SU-DHL-6 (cell line): ENCODE measurements around the gene MAP2K7.
A peak's percentile ranks its signal among the peaks of the same experiment; 100 is the strongest.

Source experiments
- H2AFZ ChIP-seq: fragments of 200-600 bp; sonication (generic); 2 replicates; pipeline ENCODE4 v1.6.1; 2014; ENCODE audit warnings: low read depth, mild to moderate bottlenecking, moderate library complexity, mixed read lengths, antibody characterized with exemption, low read length; ENCODE audit not compliant: severe bottlenecking
- H3F3A ChIP-seq: fragments of 200-600 bp; shearing (Covaris generic); 2 replicates; pipeline ENCODE4 v1.6.0; 2016; ENCODE audit warnings: antibody characterized with exemption, mild to moderate bottlenecking; ENCODE audit not compliant: insufficient read depth
- H3K27ac ChIP-seq: fragments of 200-600 bp; sonication (generic); 2 replicates; pipeline ENCODE4 v1.5.1; 2016; ENCODE audit warnings: low read depth, mild to moderate bottlenecking, low read length, moderate library complexity, mixed read lengths
- H3K27me3 ChIP-seq: fragments of 200-600 bp; sonication (generic), shearing (Covaris generic); 2 replicates; pipeline ENCODE4 v1.6.0; 2014; ENCODE audit warnings: mild to moderate bottlenecking, low read length
- H3K36me3 ChIP-seq: fragments of 200-600 bp; sonication (generic); 2 replicates; pipeline ENCODE4 v1.6.1; 2014; ENCODE audit warnings: mild to moderate bottlenecking, low read length, mixed read lengths
- H3K4me2 ChIP-seq: fragments of 300-600, 200-600 bp; shearing (Covaris generic), sonication (generic); 2 replicates; pipeline ENCODE4 v1.6.0; 2014; ENCODE audit warnings: low read length, low read depth, mild to moderate bottlenecking; ENCODE audit not compliant: poor library complexity, severe bottlenecking
- H3K4me3 ChIP-seq: fragments of 200-600 bp; sonication (generic); 2 replicates; pipeline ENCODE4 v1.5.1; 2014; ENCODE audit warnings: antibody characterized with exemption, low read length, mild to moderate bottlenecking, mixed read lengths; ENCODE audit not compliant: insufficient read depth, poor library complexity, severe bottlenecking
- H3K79me2 ChIP-seq: fragments of 200-600 bp; sonication (generic); 2 replicates; pipeline ENCODE4 v1.6.1; 2014; ENCODE audit warnings: mild to moderate bottlenecking, low read length, moderate library complexity; ENCODE audit not compliant: insufficient read depth
- H3K9ac ChIP-seq: fragments of 200-600 bp; sonication (generic); 2 replicates; pipeline ENCODE4 v1.7.0; 2014; ENCODE audit warnings: mild to moderate bottlenecking, low read length
- H3K9me2 ChIP-seq: fragments of 200-600 bp; sonication (generic); replicated peaks from 2 replicates; pipeline ENCODE4 v1.6.1; 2014; ENCODE audit warnings: low read length; ENCODE audit not compliant: insufficient read depth
- H3K9me3 ChIP-seq: fragments of 200-600 bp; sonication (generic); 2 replicates; pipeline ENCODE4 v1.6.1; 2014; ENCODE audit warnings: low read length, mixed read lengths; ENCODE audit not compliant: insufficient read depth
- H4K20me1 ChIP-seq: fragments of 200-600 bp; sonication (generic); 2 replicates; pipeline ENCODE4 v1.6.1; 2014; ENCODE audit warnings: low read depth, mild to moderate bottlenecking, antibody characterized with exemption, low read length, moderate library complexity, mixed read lengths
- CTCF ChIP-seq: fragments of 200-600 bp; sonication (generic); IDR thresholded peaks from one replicate; pipeline ENCODE4 v1.5.1; 2017; ENCODE audit warnings: antibody characterized with exemption, mild to moderate bottlenecking, low read length, moderate library complexity; ENCODE audit not compliant: insufficient read depth, poor library complexity, severe bottlenecking
- EZH2phosphoT487 ChIP-seq: fragments of 200-600 bp; sonication (generic), shearing (Covaris generic); conservative IDR thresholded peaks from 2 replicates; pipeline ENCODE4 v1.6.1; 2018; ENCODE audit warnings: mild to moderate bottlenecking, antibody characterized with exemption, low read length, moderate library complexity, mixed read lengths

The MAP2K7 gene

GRCh38 chr19:7871437-7872305, 32.0 kb upstream of the MAP2K7 start:
- no peak overlapping the region for H3K9ac ChIP-seq

GRCh38 chr19:7872306-7873204, 31.1 kb upstream of the MAP2K7 start:
- TF ChIP-seq EZH2phosphoT487 (no peak), CTCF (no peak)
- Histone ChIP-seq H3K9me2 (no peaks in the 10 kb centered on the region), H2AFZ (no peak overlapping the region), H3K4me2 (no peak overlapping the region), H3K27me3 (no peaks in the 10 kb centered on the region), H3K36me3 (no peaks in the 10 kb centered on the region), H3K9ac (no peak overlapping the region), H3K9me3 (no peaks in the 10 kb centered on the region), H3K27ac (no peak overlapping the region), H3K79me2 (no peaks in the 10 kb centered on the region), H4K20me1 (no peaks in the 10 kb centered on the region), H3K4me3 (no peak overlapping the region), H3F3A (peaks cover 11% of the 10 kb centered on the region)

More at GRCh38 chr19:7871437-7872305, 32.0 kb upstream of the MAP2K7 start:
- Histone ChIP-seq H3K9me2 (no peaks in the 10 kb centered on the region), H3K27me3 (no peaks in the 10 kb centered on the region), H2AFZ (no peak overlapping the region), H3F3A (peaks cover 11% of the 10 kb centered on the region), H4K20me1 (no peaks in the 10 kb centered on the region), H3K9me3 (no peaks in the 10 kb centered on the region), H3K27ac (no peak overlapping the region), H3K4me3 (no peak overlapping the region), H3K79me2 (no peaks in the 10 kb centered on the region), H3K4me2 (peak overlapping the region; percentile 16), H3K36me3 (no peaks in the 10 kb centered on the region)
- TF ChIP-seq EZH2phosphoT487 (no peak), CTCF (no peak)

GRCh38 chr19:7873304-7874075, 30.2 kb upstream of the MAP2K7 start:
- H3K4me3 ChIP-seq = no peak overlapping the region
- H3K9me2 ChIP-seq = no peaks in the 10 kb centered on the region
- H4K20me1 ChIP-seq = no peaks in the 10 kb centered on the region
- H3K27me3 ChIP-seq = no peaks in the 10 kb centered on the region
- no peak overlapping the region for H2AFZ ChIP-seq
- no peaks in the 10 kb centered on the region for H3K79me2 ChIP-seq
- no peak overlapping the region for H3K4me2 ChIP-seq
- H3K27ac ChIP-seq = no peak overlapping the region
- H3K9ac ChIP-seq = no peak overlapping the region
- TF ChIP-seq EZH2phosphoT487 = no peak
- TF ChIP-seq CTCF = no peak
- no peaks in the 10 kb centered on the region for H3K9me3 ChIP-seq
- no peaks in the 10 kb centered on the region for H3K36me3 ChIP-seq
- peaks cover 11% of the 10 kb centered on the region for H3F3A ChIP-seq
